Measurements from ENCODE around the gene GALK2. TPM values are rescaled to one million over a fixed set of nuclear protein-coding genes. Genes with fewer than 3 reads are reported as not detected.

Gene GALK2
- total RNA-seq, 1 donor from 2014 or later = 10.0 TPM

- intact Hi-C loops (cut with DNase I) = no loop called here
- Histone ChIP-seq H3K27me3 (no peaks in the 10 kb centered on the region), H3K9me3 (no peaks in the 10 kb centered on the region), H3K4me3 (no peak overlapping the region), H3K36me3 (peaks cover 8 to 21% of the 10 kb centered on the region in 2 donors), H3K4me1 (no peaks in the 10 kb centered on the region), H3K27ac (no peak overlapping the region)
- DNase-seq (ENCODE audit: low spot score in 2 of 2) = no peak
- TF ChIP-seq CTCF (IDR thresholded peaks at IDR 0.05) = no peak
Observed at GRCh38 chr15:49320351-49320750, 150.3 kb downstream of the GALK2 start.

DNA sequence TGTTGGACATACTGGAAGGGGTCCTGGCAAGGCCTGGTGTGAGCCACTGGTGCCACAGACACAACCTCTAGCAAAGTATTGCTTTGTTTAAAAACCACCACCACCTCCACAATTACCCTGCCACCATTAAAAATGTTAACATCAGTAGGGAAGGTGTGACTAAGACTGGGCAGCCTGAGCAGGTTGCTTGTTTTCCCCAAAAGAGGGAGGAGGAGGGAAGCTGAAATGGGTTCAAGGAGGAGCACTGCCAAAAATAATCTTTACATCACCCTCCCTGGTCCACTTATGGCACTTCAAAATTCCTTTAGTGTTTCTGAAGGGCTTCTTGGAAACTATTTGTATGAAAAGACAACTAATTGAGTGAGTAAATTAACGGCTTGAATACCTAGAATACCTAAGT lies 153.2 kb downstream of the GALK2 start:
- H3K36me3 ChIP-seq = peaks cover 8 to 21% of the 10 kb centered on the region in 2 donors
- H3K9me3 ChIP-seq = no peaks in the 10 kb centered on the region
- no peaks in the 10 kb centered on the region for H3K27me3 ChIP-seq
- no peaks in the 10 kb centered on the region for H3K4me1 ChIP-seq
- no peak overlapping the region for H3K4me3 ChIP-seq
- no peak for TF ChIP-seq CTCF (IDR thresholded peaks at IDR 0.05)
- intact Hi-C loops (cut with DNase I) = no loop called here
- DNase-seq (ENCODE audit: low spot score in 2 of 2) = no peak
- H3K27ac ChIP-seq = no peak overlapping the region

DNA sequence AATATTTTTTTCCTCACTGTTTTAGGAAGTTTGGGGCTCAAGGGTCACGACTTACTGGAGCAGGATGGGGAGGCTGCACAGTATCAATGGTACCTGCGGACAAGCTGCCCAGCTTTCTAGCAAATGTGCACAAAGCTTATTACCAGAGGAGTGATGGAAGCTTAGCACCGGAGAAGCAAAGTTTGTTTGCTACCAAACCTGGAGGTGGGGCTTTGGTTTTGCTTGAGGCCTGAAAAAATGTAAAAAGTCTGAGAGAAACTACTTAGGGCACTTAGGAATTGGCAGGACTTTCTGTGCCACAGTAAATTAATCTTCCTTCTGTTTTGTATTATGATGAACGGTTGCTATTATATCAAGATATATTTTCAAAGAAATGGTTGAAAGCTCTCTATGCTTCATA lies 157.9 kb downstream of the GALK2 start:
- no peak for DNase-seq (ENCODE audit: low spot score in 2 of 2)
- H3K27ac ChIP-seq = no peak overlapping the region
- intact Hi-C loops (cut with DNase I) = no loop called here
- H3K4me3 ChIP-seq = no peak overlapping the region
- TF ChIP-seq CTCF (IDR thresholded peaks at IDR 0.05) = no peak
- H3K36me3 ChIP-seq = no peaks in the 10 kb centered on the region
- no peaks in the 10 kb centered on the region for H3K27me3 ChIP-seq
- H3K4me1 ChIP-seq = no peaks in the 10 kb centered on the region
- no peaks in the 10 kb centered on the region for H3K9me3 ChIP-seq

DNA sequence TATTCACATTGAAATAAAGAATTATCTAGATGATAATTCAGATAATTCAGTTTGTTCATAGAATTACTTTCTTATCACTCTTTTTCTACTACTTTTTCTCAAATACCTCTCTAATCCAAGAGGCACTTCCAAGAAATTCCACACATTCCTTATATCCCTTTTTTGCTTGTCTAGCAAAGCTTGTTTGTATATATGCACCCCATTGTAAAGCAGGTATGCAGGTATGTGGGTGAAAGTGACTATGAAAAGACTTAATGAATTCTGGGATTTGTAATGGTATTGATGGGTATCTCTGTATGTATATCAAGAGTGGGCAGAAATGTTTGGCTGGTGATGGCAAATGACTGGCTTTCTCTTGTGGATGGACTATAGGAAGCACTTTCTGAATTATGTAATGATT lies 158.9 kb downstream of the GALK2 start:
- no peaks in the 10 kb centered on the region for H3K27me3 ChIP-seq
- no peak overlapping the region for H3K4me3 ChIP-seq
- H3K4me1 ChIP-seq = no peaks in the 10 kb centered on the region
- no peaks in the 10 kb centered on the region for H3K36me3 ChIP-seq
- intact Hi-C loops (cut with DNase I) = no loop called here
- no peak overlapping the region for H3K27ac ChIP-seq
- no peak for TF ChIP-seq CTCF (IDR thresholded peaks at IDR 0.05)
- no peaks in the 10 kb centered on the region for H3K9me3 ChIP-seq
- DNase-seq (ENCODE audit: low spot score in 2 of 2) = no peak

DNA sequence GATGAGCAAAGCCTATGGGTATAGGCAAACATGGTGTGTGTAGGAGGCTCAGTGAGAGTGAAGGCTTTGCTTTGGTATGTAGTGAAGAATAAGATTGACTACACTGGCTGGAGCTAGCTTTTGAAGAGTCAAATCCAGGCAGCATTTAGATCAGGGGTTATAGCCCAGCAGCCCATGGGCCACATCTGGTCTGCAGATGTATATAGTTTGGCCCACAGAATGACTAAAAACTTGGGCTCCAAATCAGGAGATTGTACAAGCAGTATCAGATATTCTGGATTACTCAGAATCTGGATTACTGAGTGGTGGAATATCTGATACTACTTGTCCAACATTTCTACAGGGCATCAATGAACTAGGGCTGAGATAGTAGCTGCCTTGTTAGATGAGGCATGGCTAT lies 160.1 kb downstream of the GALK2 start:
- H3K27ac ChIP-seq = no peak overlapping the region

More for the DNA sequence above, 160.1 kb downstream of the GALK2 start:
- intact Hi-C loops (cut with DNase I) = no loop called here
- no peaks in the 10 kb centered on the region for H3K27me3 ChIP-seq
- no peak for DNase-seq (ENCODE audit: low spot score in 2 of 2)
- no peak overlapping the region for H3K4me3 ChIP-seq
- no peaks in the 10 kb centered on the region for H3K36me3 ChIP-seq
- H3K9me3 ChIP-seq = no peaks in the 10 kb centered on the region
- TF ChIP-seq CTCF (IDR thresholded peaks at IDR 0.05) = no peak
- no peaks in the 10 kb centered on the region for H3K4me1 ChIP-seq
